PC-3 (cell line): Measurements from ENCODE around the gene ATP6V0E2.

ENCODE experiments used
- CTCF ChIP-seq: fragments of 300-600 bp; sonication (generic); conservative IDR thresholded peaks from 2 replicates; pipeline ENCODE4 v1.5.1; 2017; ENCODE audit warnings: antibody characterized with exemption, low read depth, mild to moderate bottlenecking, low read length
- EZH2 ChIP-seq: fragments of 300-600 bp; sonication (generic); IDR thresholded peaks from one replicate; pipeline ENCODE4 v1.6.1; 2017; ENCODE audit warnings: antibody characterized with exemption, mild to moderate bottlenecking, low read length; ENCODE audit not compliant: unreplicated experiment
- EZH2phosphoT487 ChIP-seq: fragments of 300-600 bp; sonication (generic); IDR thresholded peaks from 2 replicates; pipeline ENCODE4 v1.6.1; 2018; ENCODE audit warnings: mild to moderate bottlenecking, antibody characterized with exemption, low read length, borderline replicate concordance

- no peak for TF ChIP-seq CTCF
- no peak for TF ChIP-seq EZH2
- no peak for TF ChIP-seq EZH2phosphoT487
Observed at GRCh38 chr7:149845257-149845980, 28.4 kb upstream of the ATP6V0E2 start.
